ENCODE data around the gene C16orf86.

C16orf86 gene

GRCh38 chr16:67659675-67660563 is 6.7 kb upstream of the C16orf86 start, which contains the start of gene ACD:
Gene ACD, minus strand, starts transcription at chr16:67660260. Its CDS starts 40 bp downstream, at chr16:67660220.
- peak within 1 kb of the TSS; percentile 87 to 99 for H3K4me3 Mint-ChIP-seq
- ATAC-seq (replicated peaks) (peak; percentile 70 to 72), DNase-seq (peak; percentile 89)
- H3K27ac Mint-ChIP-seq, result peak within 1 kb of the TSS; percentile 97
- H3K36me3 Mint-ChIP-seq, result peaks cover 22 to 27% of the 10 kb centered on the region in 2 donors
- no peaks in the 10 kb centered on the region for H3K9me3 Mint-ChIP-seq
- peaks cover 26 to 50% of the 10 kb centered on the region in 2 donors for H3K4me1 Mint-ChIP-seq
- no peaks in the 10 kb centered on the region for H3K27me3 Mint-ChIP-seq

- H3K27me3 Mint-ChIP-seq, result no peaks in the 10 kb centered on the region
- DNase-seq, result peak; percentile 95
These were observed 6.0 kb upstream of the C16orf86 start, which contains the start of gene PARD6A for GRCh38 chr16:67660564-67661028. Gene PARD6A, plus strand, starts transcription at chr16:67660960. Its CDS starts 79 bp downstream, at chr16:67661039.

GRCh38 chr16:67661101-67661761 is 5.4 kb upstream of the C16orf86 start:
- peak overlapping the region; percentile 83 for H3K27ac Mint-ChIP-seq
- H3K4me3 Mint-ChIP-seq, result peak overlapping the region; percentile 87 to 99
- ATAC-seq (replicated peaks) (peak in 1 of 2 donors; percentile 5), DNase-seq (no peak)
- no peaks in the 10 kb centered on the region for H3K27me3 Mint-ChIP-seq
- peaks cover 28 to 45% of the 10 kb centered on the region in 2 donors for H3K4me1 Mint-ChIP-seq
- H3K9me3 Mint-ChIP-seq, result no peaks in the 10 kb centered on the region
- peaks cover 15 to 23% of the 10 kb centered on the region in 2 donors for H3K36me3 Mint-ChIP-seq

More at GRCh38 chr16:67660564-67661028, 6.0 kb upstream of the C16orf86 start, which contains the start of gene PARD6A:
- peak within 1 kb of the TSS; percentile 87 to 99 for H3K4me3 Mint-ChIP-seq
- H3K36me3 Mint-ChIP-seq, result peaks cover 17 to 27% of the 10 kb centered on the region in 2 donors
- H3K9me3 Mint-ChIP-seq, result no peaks in the 10 kb centered on the region
- ATAC-seq (replicated peaks), result peak; percentile 86 to 90
- H3K4me1 Mint-ChIP-seq, result peaks cover 28 to 46% of the 10 kb centered on the region in 2 donors
- peak within 1 kb of the TSS; percentile 97 for H3K27ac Mint-ChIP-seq

- ATAC-seq (replicated peaks) (no peak), DNase-seq (no peak)
- no peaks in the 10 kb centered on the region for H3K9me3 Mint-ChIP-seq
- H3K27me3 Mint-ChIP-seq, result no peaks in the 10 kb centered on the region
- H3K4me3 Mint-ChIP-seq, result peak overlapping the region; percentile 87 to 99
- peak overlapping the region; percentile 83 for H3K27ac Mint-ChIP-seq
- peaks cover 13 to 23% of the 10 kb centered on the region in 2 donors for H3K36me3 Mint-ChIP-seq
- H3K4me1 Mint-ChIP-seq, result peaks cover 31 to 53% of the 10 kb centered on the region in 2 donors
These were observed 4.5 kb upstream of the C16orf86 start for GRCh38 chr16:67661886-67662652.

- H3K9me3 Mint-ChIP-seq, result no peaks in the 10 kb centered on the region
- peaks cover 13 to 23% of the 10 kb centered on the region in 2 donors for H3K36me3 Mint-ChIP-seq
- no peak overlapping the region for H3K4me3 Mint-ChIP-seq
- H3K4me1 Mint-ChIP-seq, result peaks cover 36 to 54% of the 10 kb centered on the region in 2 donors
- DNase-seq (no peak), ATAC-seq (replicated peaks) (no peak)
- no peaks in the 10 kb centered on the region for H3K27me3 Mint-ChIP-seq
- H3K27ac Mint-ChIP-seq, result no peak overlapping the region
These were observed 4.0 kb upstream of the C16orf86 start for GRCh38 chr16:67662653-67663010.

- DNase-seq (no peak), ATAC-seq (replicated peaks) (no peak)
- Mint-ChIP-seq H3K4me3 (no peak overlapping the region), H3K9me3 (no peaks in the 10 kb centered on the region), H3K36me3 (peaks cover 10 to 19% of the 10 kb centered on the region in 2 donors), H3K27ac (no peak overlapping the region), H3K27me3 (no peaks in the 10 kb centered on the region), H3K4me1 (peaks cover 38 to 54% of the 10 kb centered on the region in 2 donors)
These were observed 3.3 kb upstream of the C16orf86 start for GRCh38 chr16:67663151-67663876.

GRCh38 chr16:67663877-67664222 is 2.8 kb upstream of the C16orf86 start:
- H3K27ac Mint-ChIP-seq, result no peak overlapping the region
- H3K27me3 Mint-ChIP-seq, result no peaks in the 10 kb centered on the region
- DNase-seq (no peak), ATAC-seq (replicated peaks) (no peak)
- H3K4me1 Mint-ChIP-seq, result peaks cover 40 to 54% of the 10 kb centered on the region in 2 donors
- no peaks in the 10 kb centered on the region for H3K9me3 Mint-ChIP-seq
- H3K36me3 Mint-ChIP-seq, result peaks cover 10 to 19% of the 10 kb centered on the region in 2 donors
- H3K4me3 Mint-ChIP-seq, result no peak overlapping the region

- ATAC-seq (replicated peaks) (no peak), DNase-seq (no peak)
- Mint-ChIP-seq H3K27ac (no peak overlapping the region), H3K27me3 (no peaks in the 10 kb centered on the region), H3K4me1 (peaks cover 40 to 54% of the 10 kb centered on the region in 2 donors), H3K36me3 (peaks cover 10 to 19% of the 10 kb centered on the region in 2 donors), H3K4me3 (no peak overlapping the region), H3K9me3 (no peaks in the 10 kb centered on the region)
These were observed 2.4 kb upstream of the C16orf86 start for GRCh38 chr16:67664258-67664657.

- no peaks in the 10 kb centered on the region for H3K9me3 Mint-ChIP-seq
- no peak overlapping the region for H3K4me3 Mint-ChIP-seq
- ATAC-seq (replicated peaks) (no peak), DNase-seq (no peak)
- no peaks in the 10 kb centered on the region for H3K27me3 Mint-ChIP-seq
- H3K27ac Mint-ChIP-seq, result no peak overlapping the region
- H3K4me1 Mint-ChIP-seq, result peaks cover 40 to 55% of the 10 kb centered on the region in 2 donors
- peaks cover 7 to 15% of the 10 kb centered on the region in 2 donors for H3K36me3 Mint-ChIP-seq
These were observed 1.7 kb upstream of the C16orf86 start for GRCh38 chr16:67664871-67665270.

- peak overlapping the region; percentile 10 for H3K27ac Mint-ChIP-seq
- no peak for DNase-seq
These were observed 1.0 kb upstream of the C16orf86 start for GRCh38 chr16:67665598-67665997.

GRCh38 chr16:67666032-67666551 is 522 bp upstream of the C16orf86 start:
- ATAC-seq (replicated peaks) (peak; percentile 8 to 11), DNase-seq (no peak)
- Mint-ChIP-seq H3K36me3 (peaks cover 7 to 14% of the 10 kb centered on the region in 2 donors), H3K9me3 (no peaks in the 10 kb centered on the region), H3K4me1 (peaks cover 42 to 57% of the 10 kb centered on the region in 2 donors), H3K4me3 (peak overlapping the region; percentile 80 to 100), H3K27me3 (no peaks in the 10 kb centered on the region), H3K27ac (no peak overlapping the region)

More at GRCh38 chr16:67665598-67665997, 1.0 kb upstream of the C16orf86 start:
- H3K9me3 Mint-ChIP-seq, result no peaks in the 10 kb centered on the region
- no peaks in the 10 kb centered on the region for H3K27me3 Mint-ChIP-seq
- H3K36me3 Mint-ChIP-seq, result peaks cover 7 to 14% of the 10 kb centered on the region in 2 donors
- ATAC-seq (replicated peaks), result no peak
- H3K4me3 Mint-ChIP-seq, result peak overlapping the region; percentile 80 to 82
- H3K4me1 Mint-ChIP-seq, result peaks cover 42 to 57% of the 10 kb centered on the region in 2 donors

- DNase-seq, result no peak
- Mint-ChIP-seq H3K4me1 (peaks cover 38 to 50% of the 10 kb centered on the region in 2 donors), H3K9me3 (no peaks in the 10 kb centered on the region), H3K36me3 (peaks cover 7 to 14% of the 10 kb centered on the region in 2 donors), H3K4me3 (peak overlapping the region; percentile 97 to 100), H3K27ac (peak overlapping the region; percentile 97), H3K27me3 (no peaks in the 10 kb centered on the region)
- ATAC-seq (replicated peaks), result no peak
These were observed 821 bp downstream of the C16orf86 start for GRCh38 chr16:67667453-67667816.
